ENCODE results near the gene PPP6R1. TPM values are rescaled to one million over a fixed set of nuclear protein-coding genes. Genes with fewer than 3 reads are reported as not detected.

The PPP6R1 gene
- total RNA-seq, 2 donors from 2014 or later, result 74.8 to 79.9 TPM

DNA sequence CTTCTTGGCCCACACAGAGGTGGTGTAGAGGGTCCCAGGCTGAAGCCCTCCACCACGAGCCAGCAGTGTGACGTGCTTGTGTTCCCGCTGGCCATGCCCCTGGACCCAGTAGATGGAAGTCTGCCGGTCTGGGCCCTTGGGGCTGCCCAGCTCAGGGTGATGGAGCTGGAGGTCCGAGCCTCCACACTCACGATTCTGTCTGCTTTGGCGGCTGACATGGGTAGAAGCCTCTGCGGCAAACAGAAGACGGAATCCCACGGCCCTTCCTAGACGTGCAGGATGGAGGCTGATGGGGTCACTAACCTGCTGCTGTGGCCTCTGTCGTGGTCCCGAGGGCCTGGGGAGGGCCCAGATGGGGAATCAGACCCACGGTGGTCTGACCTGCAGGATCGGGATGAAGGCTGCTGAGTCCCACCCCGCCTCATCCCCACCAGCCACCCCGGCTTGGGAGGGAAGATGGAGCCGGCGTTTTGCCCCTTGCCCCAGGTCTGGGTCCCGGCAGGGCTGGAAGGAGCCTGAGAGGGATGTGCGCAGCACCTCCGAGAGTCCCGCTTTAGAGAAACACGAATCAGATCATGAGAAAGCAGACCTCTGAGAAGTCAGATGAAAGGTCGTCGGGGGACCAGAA, 34.7 kb downstream of the PPP6R1 start:
- H3K36me3 Mint-ChIP-seq (ENCODE audit: low read depth), result peaks cover 17% of the 10 kb centered on the region
- Histone ChIP-seq H3K36me3 (ENCODE audit: control insufficient read depth, insufficient read depth, low read length) (no peaks in the 10 kb centered on the region), H3K4me3 (ENCODE audit: low read length) (no peak overlapping the region), H3K4me1 (ENCODE audit: control insufficient read depth, insufficient read depth, low read length) (peaks cover 1% of the 10 kb centered on the region), H3K9me3 (ENCODE audit: control insufficient read depth, low read length) (peaks cover 4% of the 10 kb centered on the region), H3K27me3 (ENCODE audit: control insufficient read depth, insufficient read depth, low read length, poor library complexity, severe bottlenecking) (no peaks in the 10 kb centered on the region), H3K9ac (ENCODE audit: extremely low read depth, low read length, poor library complexity, severe bottlenecking) (no peak overlapping the region), H3K27ac (ENCODE audit: low read depth, low read length) (no peak overlapping the region)
- no peak overlapping the region for H3K27ac Mint-ChIP-seq
- no peaks in the 10 kb centered on the region for H3K27me3 Mint-ChIP-seq (ENCODE audit: insufficient read depth)
- WGBS, 2 experiments (ENCODE audit: insufficient coverage in 1 of 2, insufficient read length in 1 of 2), result 91 to 93% methylated on average over 16 to 26 of the region's 26 CpGs
- DNase-seq, result no peak
- TF ChIP-seq, protein P1, sequence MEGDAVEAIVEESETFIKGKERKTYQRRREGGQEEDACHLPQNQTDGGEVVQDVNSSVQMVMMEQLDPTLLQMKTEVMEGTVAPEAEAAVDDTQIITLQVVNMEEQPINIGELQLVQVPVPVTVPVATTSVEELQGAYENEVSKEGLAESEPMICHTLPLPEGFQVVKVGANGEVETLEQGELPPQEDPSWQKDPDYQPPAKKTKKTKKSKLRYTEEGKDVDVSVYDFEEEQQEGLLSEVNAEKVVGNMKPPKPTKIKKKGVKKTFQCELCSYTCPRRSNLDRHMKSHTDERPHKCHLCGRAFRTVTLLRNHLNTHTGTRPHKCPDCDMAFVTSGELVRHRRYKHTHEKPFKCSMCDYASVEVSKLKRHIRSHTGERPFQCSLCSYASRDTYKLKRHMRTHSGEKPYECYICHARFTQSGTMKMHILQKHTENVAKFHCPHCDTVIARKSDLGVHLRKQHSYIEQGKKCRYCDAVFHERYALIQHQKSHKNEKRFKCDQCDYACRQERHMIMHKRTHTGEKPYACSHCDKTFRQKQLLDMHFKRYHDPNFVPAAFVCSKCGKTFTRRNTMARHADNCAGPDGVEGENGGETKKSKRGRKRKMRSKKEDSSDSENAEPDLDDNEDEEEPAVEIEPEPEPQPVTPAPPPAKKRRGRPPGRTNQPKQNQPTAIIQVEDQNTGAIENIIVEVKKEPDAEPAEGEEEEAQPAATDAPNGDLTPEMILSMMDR (conservative IDR thresholded peaks at IDR 0.05), result no peak
- H3K4me1 Mint-ChIP-seq, result peaks cover 5% of the 10 kb centered on the region
- peaks cover 13% of the 10 kb centered on the region for H3K9me3 Mint-ChIP-seq
- no peak overlapping the region for H3K4me3 Mint-ChIP-seq

DNA sequence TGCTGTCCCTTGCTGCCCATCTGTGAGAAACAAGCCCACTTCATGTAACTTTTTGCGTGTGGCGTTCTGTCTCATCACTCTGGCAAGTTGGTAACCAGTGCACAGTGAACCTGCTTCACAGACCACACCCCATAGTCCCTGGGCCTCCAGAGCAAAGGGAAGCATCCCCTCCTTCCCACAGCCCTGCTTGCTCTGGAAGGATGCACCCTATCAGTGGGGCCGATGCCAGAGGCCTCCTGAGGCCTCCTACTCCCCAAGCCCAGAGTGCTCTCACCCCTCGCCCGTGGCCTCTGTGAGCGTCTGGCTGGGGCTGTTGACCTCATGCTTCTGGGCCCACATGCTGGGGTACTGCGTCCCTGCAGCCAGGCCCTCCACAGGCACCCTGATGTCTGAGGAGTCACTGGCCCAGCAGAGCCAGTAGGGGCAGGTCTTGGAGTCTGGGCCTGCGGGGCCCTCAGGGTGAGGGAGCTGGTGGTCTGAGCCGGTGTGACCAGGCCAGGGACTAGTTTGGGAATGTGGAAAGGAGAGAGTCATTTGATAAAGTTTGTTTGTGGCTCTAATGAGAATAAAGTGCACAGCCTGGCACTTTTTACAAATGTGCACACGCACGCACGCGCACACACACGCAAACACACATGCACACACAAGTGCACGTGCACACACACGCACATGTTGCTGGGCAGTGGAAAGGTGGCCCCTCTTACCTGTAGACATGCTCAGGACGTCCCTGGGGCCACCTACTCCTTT, 35.4 kb downstream of the PPP6R1 start:
- Histone ChIP-seq H3K9me3 (ENCODE audit: control insufficient read depth, low read length) (peaks cover 4% of the 10 kb centered on the region), H3K36me3 (ENCODE audit: control insufficient read depth, insufficient read depth, low read length) (no peaks in the 10 kb centered on the region), H3K4me3 (ENCODE audit: low read length) (no peak overlapping the region), H3K27ac (ENCODE audit: low read depth, low read length) (no peak overlapping the region), H3K27me3 (ENCODE audit: control insufficient read depth, insufficient read depth, low read length, poor library complexity, severe bottlenecking) (no peaks in the 10 kb centered on the region), H3K9ac (ENCODE audit: extremely low read depth, low read length, poor library complexity, severe bottlenecking) (no peak overlapping the region), H3K4me1 (ENCODE audit: control insufficient read depth, insufficient read depth, low read length) (no peaks in the 10 kb centered on the region)
- peaks cover 17% of the 10 kb centered on the region for H3K36me3 Mint-ChIP-seq (ENCODE audit: low read depth)
- WGBS, 2 experiments (ENCODE audit: insufficient coverage in 1 of 2, insufficient read length in 1 of 2), result 93 to 100% methylated on average over 11 to 17 of the region's 17 CpGs
- no peaks in the 10 kb centered on the region for H3K4me1 Mint-ChIP-seq
- DNase-seq, result no peak
- H3K27ac Mint-ChIP-seq, result no peak overlapping the region
- no peak overlapping the region for H3K4me3 Mint-ChIP-seq
- no peaks in the 10 kb centered on the region for H3K27me3 Mint-ChIP-seq (ENCODE audit: insufficient read depth)
- peaks cover 13% of the 10 kb centered on the region for H3K9me3 Mint-ChIP-seq
- TF ChIP-seq, protein P1 (conservative IDR thresholded peaks at IDR 0.05), result no peak

GRCh38 chr19:55220525-55220924, 38.3 kb downstream of the PPP6R1 start:
- Histone ChIP-seq H3K4me3 (ENCODE audit: low read length) (no peak overlapping the region), H3K27me3 (ENCODE audit: control insufficient read depth, insufficient read depth, low read length, poor library complexity, severe bottlenecking) (no peaks in the 10 kb centered on the region), H3K9ac (ENCODE audit: extremely low read depth, low read length, poor library complexity, severe bottlenecking) (no peak overlapping the region), H3K27ac (ENCODE audit: low read depth, low read length) (no peak overlapping the region), H3K4me1 (ENCODE audit: control insufficient read depth, insufficient read depth, low read length) (no peaks in the 10 kb centered on the region), H3K36me3 (ENCODE audit: control insufficient read depth, insufficient read depth, low read length) (no peaks in the 10 kb centered on the region), H3K9me3 (ENCODE audit: control insufficient read depth, low read length) (peaks cover 4% of the 10 kb centered on the region)
- WGBS, 2 experiments (ENCODE audit: insufficient coverage in 1 of 2, insufficient read length in 1 of 2), result 75 to 79% methylated on average over 5 to 9 of the region's 9 CpGs
- DNase-seq, result peak; percentile 82
- no peak overlapping the region for H3K27ac Mint-ChIP-seq
- no peak overlapping the region for H3K4me3 Mint-ChIP-seq
- H3K27me3 Mint-ChIP-seq (ENCODE audit: insufficient read depth), result peaks cover 10% of the 10 kb centered on the region
- H3K36me3 Mint-ChIP-seq (ENCODE audit: low read depth), result peaks cover 7% of the 10 kb centered on the region
- peaks cover 2% of the 10 kb centered on the region for H3K4me1 Mint-ChIP-seq
- TF ChIP-seq, protein P1 (conservative IDR thresholded peaks at IDR 0.05), result no peak
- H3K9me3 Mint-ChIP-seq, result peaks cover 24% of the 10 kb centered on the region
